HPDE6-E6E7 (cell line): ENCODE data around the gene TIE1.

ENCODE experiments used
- DNase-seq: peaks from one replicate; pipeline ENCODE4 v3.0.0; 2011; ENCODE audit warnings: missing footprints; ENCODE audit errors: extremely low spot score

Gene TIE1

GRCh38 chr1:43300378-43301094 lies at the start of gene TIE1:
TIE1 (plus strand) TSS chr1:43300982; CDS start chr1:43301072, 90 bp downstream.
- DNase-seq = no peak

GRCh38 chr1:43251024-43251423 lies 49.8 kb upstream of the TIE1 start:
- no peak for DNase-seq

DNA sequence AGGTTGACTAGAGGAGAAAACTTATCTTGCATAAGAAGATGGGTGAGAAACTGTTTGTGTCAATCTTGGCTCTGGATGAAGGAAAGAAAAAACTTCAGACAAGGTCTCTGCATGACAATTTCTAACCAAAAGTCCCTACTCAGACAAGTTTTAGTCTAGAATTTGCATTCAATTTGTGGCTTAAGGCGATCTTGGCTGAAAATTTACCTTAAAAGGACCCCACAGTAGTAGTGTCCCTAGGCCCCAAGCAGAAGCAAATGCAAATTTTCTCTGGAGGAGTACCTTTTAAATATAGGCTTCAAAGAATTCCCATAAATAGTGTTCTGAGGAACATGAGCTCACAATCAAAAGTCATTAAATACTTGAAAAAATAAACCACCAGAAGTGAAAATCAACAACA lies 48.6 kb upstream of the TIE1 start:
- DNase-seq = no peak

DNA sequence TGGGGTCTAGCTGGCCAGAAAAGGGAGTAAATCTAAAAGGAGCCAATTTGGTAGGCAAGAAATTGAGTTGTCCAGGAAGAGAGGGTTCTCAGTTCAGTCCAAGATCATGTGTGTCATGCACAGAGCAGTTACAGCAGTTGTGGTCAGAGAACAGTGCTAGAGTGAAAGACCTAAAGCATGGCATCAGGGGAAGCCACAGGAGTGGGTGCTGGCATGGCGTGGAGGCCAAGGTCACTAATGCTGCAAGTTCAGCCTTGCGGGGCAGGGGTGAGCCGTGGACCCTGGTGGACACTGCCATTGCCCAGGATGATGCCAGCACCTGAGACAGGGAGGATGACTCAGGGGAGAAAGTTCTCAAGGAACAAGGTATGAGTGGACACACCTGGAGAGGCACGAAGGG lies 47.6 kb upstream of the TIE1 start:
- DNase-seq = no peak

DNA sequence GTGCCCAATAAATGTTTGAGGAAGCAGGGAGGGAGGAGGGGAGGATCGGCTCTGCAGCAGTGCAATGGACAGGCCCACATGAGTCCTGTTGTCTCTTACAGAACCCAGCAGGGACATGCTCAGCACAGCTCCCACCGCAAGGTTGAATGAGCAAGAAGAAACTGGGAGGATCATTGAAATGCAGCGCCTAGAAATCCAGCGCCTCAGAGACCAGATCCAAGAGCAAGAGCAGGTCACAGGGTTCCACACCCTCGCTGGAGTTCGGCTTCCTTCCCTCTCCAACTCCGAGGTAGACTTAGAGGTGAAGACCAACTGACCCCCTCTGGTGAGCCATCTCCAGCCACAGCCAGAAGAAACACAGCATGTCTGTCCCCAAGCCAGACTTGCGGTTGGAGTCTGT lies 46.9 kb upstream of the TIE1 start:
- DNase-seq = no peak

DNA sequence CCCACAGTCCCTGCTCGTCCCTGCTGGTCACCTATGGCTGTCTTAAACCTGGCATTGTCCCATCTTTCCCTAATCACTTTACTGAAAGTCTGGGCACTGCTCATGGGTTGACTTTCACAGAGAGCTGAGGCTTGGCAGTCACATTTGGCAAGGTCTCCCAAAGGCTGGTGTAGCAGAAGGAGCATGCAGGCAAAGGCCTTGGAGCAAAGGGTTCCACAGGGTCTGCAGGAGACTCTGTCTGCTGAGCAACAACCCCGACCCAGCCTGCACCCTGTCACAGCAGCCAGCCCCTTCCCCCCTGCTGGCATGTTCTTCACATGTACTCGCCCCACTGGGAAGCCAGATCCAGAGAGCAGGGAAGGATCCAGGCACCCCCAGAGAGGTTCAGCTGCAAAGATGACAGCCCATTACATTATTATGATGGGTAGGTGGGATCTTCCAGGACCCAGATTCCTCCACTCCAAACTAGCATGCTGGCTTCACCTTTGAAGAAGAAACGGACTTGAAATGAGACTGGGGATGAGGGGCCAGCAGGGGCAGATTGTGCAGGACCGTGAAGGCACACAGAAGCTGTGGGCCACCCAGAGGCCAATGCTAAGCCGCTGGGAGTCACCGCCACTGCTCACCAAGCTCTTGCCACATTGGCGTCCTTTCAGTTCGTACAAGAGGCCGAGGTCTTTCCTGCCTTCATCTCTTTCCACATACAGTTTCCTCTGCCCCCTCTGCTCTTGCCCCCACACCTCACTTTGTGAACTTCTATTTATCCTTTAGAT lies 45.2 kb upstream of the TIE1 start:
- no peak for DNase-seq

DNA sequence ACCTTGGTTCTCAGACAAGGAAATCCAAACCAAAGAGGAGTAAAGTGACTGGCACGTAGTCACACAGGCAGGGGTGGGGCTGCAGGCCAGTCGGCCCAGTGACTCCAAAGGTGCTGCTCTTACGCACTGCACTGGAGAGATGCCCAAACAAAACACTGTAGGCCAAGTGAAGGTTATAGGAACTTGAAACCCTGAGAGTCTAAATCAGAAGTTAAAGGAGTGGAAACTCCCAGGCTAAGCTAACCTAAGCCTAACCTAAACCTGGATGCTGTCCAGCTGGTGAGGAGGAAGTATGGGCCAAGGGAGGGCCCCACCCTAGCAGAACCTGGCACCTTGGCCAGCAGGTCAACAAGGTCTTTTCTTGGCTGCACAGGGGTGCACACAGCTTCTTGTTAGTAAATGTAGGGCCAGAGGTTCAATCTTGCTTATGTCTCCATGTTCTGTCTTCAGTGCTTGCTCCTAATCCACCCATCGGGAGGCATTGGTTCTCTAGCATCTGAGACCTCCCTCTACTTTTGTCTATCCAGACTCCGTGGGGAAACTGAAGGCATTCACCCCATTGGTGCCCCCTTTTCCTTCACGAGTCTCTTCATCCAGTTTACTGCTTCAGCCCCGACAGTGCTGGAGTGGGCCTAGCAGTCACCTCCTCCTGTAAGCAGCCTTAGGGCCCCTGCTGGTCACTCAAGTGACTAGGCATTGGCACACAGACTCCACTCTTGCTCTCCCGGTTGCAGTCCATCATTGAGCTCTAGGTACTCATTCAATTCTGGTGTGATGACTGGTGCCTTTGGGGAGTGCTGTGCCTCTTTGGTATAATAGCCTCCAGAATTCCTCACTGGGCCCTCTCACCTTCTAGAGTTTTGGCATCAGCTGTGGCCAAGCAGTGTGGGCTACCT lies 43.9 kb upstream of the TIE1 start:
- no peak for DNase-seq

GRCh38 chr1:43258370-43258769 lies 42.4 kb upstream of the TIE1 start:
- DNase-seq = no peak

- no peak for DNase-seq
Measured at GRCh38 chr1:43265431-43265830, 35.4 kb upstream of the TIE1 start.

DNA sequence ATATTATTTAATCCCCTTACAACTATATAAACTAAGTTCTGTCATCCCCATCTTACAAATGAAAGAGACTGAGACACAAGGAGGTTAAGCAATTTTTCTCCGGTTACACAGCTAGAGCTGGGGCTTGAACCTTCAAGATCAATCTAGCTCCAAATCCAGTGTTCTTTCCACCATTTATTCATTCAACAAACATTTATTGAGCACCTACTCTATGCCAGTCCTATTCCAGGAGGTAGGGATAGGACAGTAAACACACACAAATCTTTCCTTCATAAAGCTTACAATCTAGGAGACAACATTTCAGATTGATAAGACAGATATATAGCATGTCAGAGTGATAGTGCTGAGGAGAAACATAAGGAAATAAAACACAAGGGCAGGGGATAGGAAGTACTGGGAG lies 33.9 kb upstream of the TIE1 start:
- no peak for DNase-seq

DNA sequence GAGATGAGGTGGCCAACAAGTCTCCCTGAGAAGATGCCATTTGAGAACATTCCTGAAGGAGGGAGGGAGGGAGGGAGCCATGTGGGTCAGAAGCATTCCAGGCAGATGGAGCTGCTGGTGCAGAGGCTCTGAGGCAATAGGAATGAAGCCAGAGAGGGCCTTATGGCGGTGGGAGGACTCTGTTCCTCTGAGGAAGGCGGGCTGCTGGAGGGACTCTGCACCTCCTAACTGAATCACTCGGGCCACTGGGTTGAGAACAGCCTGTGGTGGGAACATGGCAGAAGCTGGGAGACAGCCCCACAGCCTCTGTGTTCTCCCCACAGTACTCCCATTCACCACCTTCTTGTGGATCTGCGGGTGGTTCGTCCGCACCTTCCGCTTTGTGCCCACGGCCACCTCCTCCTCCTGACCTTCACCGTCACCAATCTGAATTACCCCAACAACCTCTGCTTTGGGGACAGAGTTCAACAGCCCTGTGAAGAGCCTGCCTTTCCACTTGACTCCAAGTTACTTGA lies 33.4 kb upstream of the TIE1 start:
- DNase-seq = no peak

DNA sequence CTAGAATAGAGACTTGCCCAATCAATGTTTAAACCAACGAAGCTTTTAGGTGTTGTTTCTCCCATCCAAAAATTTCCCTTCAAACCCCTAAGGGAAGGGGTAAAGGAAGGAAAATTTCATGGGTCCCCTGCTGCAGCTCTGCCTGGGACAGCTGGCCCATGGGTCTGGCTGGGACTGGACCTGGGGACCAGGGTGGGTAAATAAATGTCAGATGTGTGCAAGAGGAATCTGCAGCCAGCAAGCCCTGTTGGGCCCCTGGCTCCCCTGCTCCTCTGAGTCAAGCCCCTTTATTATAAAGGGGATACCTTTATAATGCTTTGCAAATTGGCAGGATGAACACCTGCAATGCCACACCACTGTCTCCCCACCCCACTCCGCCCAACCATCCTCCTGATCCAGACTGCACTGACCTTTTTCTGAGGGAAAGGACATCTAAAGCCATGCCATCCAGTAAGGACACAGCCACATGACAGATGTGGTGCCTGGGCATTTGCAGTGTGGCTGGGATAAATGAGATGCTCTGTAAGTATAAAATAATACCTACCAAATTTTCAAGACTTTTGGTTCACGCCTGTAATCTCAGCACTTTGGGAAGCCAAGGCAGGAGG lies 32.9 kb upstream of the TIE1 start:
- DNase-seq = no peak

DNA sequence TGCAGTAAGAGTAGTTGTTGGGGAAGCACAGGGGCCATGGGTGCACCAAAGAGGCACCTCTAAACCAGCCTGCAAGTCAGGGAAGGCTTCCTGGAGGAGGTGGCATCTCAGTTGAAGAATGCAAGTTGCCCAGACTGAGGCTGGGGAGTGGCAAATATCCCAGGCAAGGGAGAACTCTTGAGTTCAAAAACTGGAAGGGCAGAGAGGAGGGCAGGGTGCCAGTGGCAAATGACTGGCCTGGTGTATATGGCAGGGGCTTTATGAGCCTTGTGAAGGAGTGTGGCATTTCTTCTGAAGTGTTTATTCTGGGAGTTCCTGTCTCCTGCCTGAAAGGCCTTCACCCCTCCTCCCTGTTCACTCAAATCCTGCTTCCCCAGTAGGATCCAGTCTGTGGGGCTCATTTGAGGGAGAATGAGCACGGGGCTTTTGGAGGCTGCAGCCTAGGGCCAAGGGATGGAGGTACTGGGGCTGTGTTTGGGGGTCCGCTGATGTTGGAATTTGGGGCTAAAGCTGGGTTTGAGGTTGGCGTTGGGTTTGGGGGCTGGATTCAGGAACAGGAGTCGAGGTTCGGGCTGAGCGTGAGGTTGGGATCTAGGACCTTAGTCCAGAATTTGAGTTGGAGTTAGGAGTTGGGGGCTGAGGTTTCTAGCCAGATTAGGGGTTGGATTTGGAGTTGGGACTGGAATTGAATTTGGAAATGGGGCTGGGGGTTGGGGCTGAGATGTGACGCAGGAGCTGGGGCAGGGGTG lies 31.0 kb upstream of the TIE1 start, which contains the start of gene TMEM125:
TMEM125 (plus strand) TSS at position 357 of the 749 bp plus-strand sequence. CDS start 2,740 bp downstream, outside the sequence.
- no peak for DNase-seq

DNA sequence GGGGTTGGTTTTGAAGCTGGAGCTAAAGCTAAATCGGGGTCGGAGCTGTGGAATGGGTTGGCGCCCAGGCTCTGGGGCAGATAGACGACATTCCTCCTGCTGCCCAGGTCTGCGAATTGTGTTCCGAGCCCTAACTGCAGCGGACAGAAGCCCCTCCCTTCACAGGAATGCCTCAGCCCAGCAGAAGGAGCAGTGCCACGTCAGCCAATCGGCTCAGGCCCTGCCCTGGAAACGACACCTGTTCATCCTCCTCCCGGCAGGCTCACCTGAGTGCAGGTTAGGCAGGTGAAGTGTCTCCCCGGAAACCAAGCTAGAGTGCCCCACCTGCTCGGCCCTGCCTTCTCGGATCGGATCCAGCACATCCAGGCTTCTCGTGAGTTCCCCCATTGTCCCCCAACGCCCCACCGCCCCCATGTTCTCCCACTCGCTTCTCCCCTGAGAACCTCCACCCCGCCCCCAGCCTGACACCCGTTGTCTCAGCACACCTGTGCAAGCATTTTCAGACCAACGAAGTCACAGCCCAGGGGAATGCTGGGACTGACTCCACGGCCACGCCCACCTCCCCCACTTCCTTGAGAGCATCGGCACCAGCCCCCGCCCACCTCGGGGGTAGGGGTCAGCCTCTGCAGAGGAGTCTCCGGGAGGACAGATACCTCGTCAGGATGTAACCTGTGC lies 30.2 kb upstream of the TIE1 start:
- peak; percentile 95 for DNase-seq

DNA sequence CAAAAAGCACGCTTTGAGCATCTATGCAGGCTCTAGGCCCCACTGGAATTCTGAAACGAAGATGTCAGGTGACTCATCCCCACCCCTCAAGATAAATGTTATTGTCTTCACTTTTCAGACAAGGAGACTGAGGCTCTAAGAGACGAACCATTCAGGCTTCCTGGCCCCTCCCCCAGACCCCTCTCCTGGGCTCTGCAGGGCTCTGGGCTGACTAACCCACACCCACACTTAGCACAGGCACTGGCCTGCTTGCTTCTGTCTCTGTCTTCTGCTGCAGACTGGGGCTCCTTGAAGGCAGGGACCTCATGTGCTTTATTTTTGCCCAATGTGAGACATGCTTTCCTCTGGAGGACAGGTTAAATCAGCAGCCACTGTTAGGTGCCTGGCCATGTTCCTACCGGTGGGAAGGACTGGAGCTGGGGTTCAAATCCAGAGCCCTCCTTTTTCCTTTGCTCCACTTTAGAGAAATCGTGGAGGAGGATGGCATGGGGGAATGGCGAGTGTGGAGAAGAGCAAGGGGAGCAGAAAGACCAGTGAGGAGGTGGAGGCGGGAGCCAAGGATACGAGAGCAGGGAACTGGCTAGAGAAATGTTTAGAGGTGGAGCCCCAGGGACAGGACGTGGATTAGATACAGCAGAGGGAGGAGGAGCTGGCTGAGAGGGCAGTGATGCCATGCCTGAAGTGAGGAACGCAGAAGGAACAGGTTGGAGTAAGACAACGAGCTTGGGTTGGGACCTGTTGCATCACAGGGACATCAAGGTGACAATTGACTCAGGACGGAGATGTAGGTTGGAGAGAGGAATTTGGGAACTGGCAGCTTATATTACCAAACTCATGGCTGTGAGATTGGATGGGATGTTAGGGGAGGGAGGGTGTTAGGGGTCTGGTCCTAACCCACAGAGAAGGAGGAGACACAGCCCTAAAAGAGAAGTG lies 29.3 kb upstream of the TIE1 start:
- no peak for DNase-seq

DNA sequence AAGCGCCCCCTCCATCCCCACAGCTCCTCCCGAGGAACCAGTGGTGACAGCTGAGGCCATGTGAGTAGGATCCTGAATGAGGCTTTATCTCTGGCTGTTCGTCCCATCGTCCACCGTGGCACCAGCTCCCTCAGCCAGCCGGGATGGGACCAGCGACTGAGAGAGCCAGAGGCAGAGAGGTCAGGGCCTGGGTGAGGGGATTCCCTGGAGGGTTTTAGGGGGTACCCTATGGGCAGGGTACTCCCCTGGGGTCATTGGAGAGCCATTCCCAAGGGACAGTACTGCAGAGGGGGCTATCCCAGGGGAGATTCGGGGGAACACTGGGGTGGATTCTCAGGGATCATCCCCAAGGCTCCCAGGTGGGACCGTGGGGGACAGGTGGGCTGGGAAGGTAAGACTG lies 28.6 kb upstream of the TIE1 start:
- DNase-seq = no peak

DNA sequence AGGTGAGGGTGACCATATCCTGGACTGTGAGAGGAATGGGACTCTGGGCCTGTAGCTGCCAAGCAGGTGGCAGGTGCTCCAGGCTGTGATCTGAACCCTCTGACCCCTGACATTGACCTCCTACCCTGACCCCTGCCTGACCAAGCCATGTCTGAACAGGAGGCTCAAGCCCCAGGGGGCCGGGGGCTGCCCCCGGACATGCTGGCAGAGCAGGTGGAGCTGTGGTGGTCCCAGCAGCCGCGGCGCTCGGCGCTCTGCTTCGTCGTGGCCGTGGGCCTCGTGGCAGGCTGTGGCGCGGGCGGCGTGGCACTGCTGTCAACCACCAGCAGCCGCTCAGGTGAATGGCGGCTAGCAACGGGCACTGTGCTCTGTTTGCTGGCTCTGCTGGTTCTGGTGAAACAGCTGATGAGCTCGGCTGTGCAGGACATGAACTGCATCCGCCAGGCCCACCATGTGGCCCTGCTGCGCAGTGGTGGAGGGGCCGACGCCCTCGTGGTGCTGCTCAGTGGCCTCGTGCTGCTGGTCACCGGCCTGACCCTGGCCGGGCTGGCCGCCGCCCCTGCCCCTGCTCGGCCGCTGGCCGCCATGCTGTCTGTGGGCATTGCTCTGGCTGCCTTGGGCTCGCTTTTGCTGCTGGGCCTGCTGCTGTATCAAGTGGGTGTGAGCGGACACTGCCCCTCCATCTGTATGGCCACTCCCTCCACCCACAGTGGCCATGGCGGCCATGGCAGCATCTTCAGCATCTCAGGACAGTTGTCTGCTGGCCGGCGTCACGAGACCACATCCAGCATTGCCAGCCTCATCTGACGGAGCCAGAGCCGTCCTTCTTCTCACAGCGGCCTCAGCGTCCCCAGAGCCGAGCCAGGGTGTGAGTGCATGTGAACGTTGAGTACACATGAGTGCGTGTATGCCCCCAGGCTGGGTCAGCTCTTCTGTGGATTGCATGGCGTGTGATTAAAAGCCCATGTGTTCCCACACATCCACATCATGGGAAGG lies 27.9 kb upstream of the TIE1 start:
- no peak for DNase-seq

DNA sequence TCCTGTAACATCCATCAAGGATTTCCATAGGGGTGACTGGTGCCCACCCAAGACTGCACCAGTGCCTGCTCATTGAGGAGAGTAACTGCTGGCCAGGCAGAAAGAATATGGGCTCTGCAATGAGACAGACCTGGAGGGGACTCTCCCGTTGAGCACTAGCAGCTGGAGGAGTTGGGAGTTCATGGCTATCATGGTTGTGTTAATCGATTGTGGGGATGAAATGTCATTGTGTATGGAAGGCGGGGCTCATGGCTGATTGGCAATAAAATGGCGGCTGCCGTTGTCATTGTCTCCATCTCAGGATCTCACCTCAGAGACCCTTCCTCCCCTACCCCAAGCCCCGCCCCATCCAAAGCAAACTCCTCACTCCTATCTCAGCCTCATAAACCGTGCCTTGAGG lies 27.1 kb upstream of the TIE1 start:
- no peak for DNase-seq
